ENCODE measurements around the gene PCTP.

The PCTP gene

DNA sequence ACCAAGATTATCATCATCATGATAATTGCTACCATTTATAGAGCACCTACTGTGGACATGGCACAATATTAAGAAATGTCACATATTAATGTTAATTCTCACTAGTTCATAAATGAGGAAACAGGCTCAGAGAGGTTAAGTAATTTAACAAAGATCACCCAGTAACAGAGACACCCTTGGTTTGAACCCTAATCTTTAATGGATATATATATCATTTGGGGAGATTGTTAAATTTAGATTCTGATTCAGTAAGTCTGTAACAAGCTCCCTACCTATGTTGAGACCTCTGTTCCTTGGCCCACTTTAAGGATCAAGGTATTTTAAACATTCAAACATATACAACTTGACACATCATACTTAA lies 27.4 kb upstream of the PCTP start:
- TF ChIP-seq, protein P1, sequence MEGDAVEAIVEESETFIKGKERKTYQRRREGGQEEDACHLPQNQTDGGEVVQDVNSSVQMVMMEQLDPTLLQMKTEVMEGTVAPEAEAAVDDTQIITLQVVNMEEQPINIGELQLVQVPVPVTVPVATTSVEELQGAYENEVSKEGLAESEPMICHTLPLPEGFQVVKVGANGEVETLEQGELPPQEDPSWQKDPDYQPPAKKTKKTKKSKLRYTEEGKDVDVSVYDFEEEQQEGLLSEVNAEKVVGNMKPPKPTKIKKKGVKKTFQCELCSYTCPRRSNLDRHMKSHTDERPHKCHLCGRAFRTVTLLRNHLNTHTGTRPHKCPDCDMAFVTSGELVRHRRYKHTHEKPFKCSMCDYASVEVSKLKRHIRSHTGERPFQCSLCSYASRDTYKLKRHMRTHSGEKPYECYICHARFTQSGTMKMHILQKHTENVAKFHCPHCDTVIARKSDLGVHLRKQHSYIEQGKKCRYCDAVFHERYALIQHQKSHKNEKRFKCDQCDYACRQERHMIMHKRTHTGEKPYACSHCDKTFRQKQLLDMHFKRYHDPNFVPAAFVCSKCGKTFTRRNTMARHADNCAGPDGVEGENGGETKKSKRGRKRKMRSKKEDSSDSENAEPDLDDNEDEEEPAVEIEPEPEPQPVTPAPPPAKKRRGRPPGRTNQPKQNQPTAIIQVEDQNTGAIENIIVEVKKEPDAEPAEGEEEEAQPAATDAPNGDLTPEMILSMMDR (IDR thresholded peaks at IDR 0.05; ENCODE audit: insufficient read depth, low read length, poor library complexity, severe bottlenecking) = no peak
- Histone ChIP-seq H3K4me3 (replicated peaks; ENCODE audit: low read depth, low read length) (no peak overlapping the region), H3K27me3 (replicated peaks; ENCODE audit: control insufficient read depth, insufficient read depth, low read length) (no peaks in the 10 kb centered on the region), H3K36me3 (ENCODE audit: control insufficient read depth, insufficient read depth, low read length) (no peaks in the 10 kb centered on the region)
- no peak for DNase-seq (ENCODE audit: extremely low read depth, insufficient read length)

DNA sequence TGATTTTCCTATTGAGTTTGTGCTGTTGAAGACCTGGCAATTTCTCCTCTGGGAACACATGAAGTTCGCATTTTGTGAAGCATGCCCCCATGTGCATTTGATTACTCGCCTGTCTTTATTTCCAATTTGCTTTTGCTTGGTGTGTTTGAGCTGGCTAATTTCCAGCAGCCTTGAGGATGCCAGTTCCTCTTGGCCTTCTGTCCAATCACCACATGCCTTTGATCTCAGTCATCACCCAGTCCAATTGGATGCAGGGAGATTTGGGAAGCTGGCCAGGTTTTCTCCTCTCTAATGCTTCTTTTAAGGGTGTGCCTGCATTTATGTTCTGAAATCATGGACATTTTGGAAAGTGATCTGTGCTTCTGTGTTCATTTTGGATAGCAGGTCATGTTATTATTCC lies 24.4 kb upstream of the PCTP start:
- H3K27me3 ChIP-seq (replicated peaks; ENCODE audit: control insufficient read depth, insufficient read depth, low read length) = no peaks in the 10 kb centered on the region
- no peak overlapping the region for H3K4me3 ChIP-seq (replicated peaks; ENCODE audit: low read depth, low read length)
- DNase-seq (ENCODE audit: extremely low read depth, insufficient read length) = no peak
- TF ChIP-seq, protein P1 (IDR thresholded peaks at IDR 0.05; ENCODE audit: insufficient read depth, low read length, poor library complexity, severe bottlenecking) = no peak
- H3K36me3 ChIP-seq (ENCODE audit: control insufficient read depth, insufficient read depth, low read length) = no peaks in the 10 kb centered on the region

DNA sequence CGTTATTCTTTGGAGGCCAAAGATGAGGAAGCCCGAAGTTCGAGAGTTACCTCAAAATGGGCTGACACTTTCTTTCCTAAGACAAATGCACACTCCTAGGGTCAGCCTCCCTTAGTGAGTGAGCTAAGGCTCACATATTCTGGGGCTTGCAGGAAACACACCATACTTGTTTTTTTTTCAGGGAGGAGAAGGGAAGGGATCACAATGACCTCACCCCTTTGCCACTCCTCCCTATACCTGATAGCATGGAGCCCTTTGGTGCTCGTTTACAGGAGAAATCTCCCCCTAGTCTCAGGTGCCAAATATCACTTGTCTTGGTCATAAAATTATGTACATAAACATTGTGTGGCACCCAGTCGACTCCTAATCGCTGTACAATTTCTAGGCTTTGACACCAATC lies 23.6 kb upstream of the PCTP start:
- Histone ChIP-seq H3K27me3 (replicated peaks; ENCODE audit: control insufficient read depth, insufficient read depth, low read length) (no peaks in the 10 kb centered on the region), H3K36me3 (ENCODE audit: control insufficient read depth, insufficient read depth, low read length) (no peaks in the 10 kb centered on the region), H3K4me3 (replicated peaks; ENCODE audit: low read depth, low read length) (no peak overlapping the region)
- TF ChIP-seq, protein P1 (IDR thresholded peaks at IDR 0.05; ENCODE audit: insufficient read depth, low read length, poor library complexity, severe bottlenecking) = no peak
- DNase-seq (ENCODE audit: extremely low read depth, insufficient read length) = no peak

DNA sequence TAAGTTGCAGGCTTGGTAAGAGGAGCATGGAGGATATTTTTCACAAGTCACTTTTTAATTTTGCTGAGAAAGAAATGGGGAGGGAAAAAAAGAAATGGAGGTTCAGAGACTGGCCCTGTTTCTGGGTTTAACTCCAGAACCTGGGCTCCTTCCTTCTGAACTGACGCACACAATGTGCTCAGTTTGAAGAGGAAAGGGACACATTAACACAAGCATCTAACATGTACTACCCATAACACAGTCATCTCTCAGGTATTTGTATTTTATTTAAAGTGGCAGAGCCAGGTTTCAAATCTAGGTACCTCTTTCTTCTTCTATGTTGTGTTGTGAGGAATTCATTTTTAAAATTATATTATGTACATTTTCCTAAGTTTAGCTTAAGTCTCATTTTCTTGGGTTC lies 22.9 kb upstream of the PCTP start:
- Histone ChIP-seq H3K4me3 (replicated peaks; ENCODE audit: low read depth, low read length) (no peak overlapping the region), H3K27me3 (replicated peaks; ENCODE audit: control insufficient read depth, insufficient read depth, low read length) (no peaks in the 10 kb centered on the region), H3K36me3 (ENCODE audit: control insufficient read depth, insufficient read depth, low read length) (no peaks in the 10 kb centered on the region)
- no peak for DNase-seq (ENCODE audit: extremely low read depth, insufficient read length)
- TF ChIP-seq, protein P1 (IDR thresholded peaks at IDR 0.05; ENCODE audit: insufficient read depth, low read length, poor library complexity, severe bottlenecking) = no peak

DNA sequence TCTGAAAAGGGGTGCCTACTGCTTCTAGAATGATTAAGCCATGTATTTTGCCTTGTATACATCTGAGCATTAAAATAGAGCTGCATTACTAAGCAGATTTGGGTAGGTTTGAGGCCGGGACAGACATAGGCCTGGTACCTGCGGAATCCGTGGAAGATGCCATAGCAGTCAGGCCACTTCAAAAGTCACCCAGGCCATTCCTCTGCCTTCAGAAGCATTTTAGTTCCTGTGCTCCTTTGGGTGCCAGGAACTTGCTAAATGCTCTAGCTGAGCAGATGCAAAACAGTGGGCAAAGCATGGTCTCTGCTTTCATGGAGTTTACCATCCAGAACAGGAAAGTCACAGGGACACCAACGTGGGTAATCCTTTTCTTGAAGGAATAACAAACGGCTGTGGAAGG lies 22.5 kb upstream of the PCTP start:
- TF ChIP-seq, protein P1 (IDR thresholded peaks at IDR 0.05; ENCODE audit: insufficient read depth, low read length, poor library complexity, severe bottlenecking) = no peak
- no peak for DNase-seq (ENCODE audit: extremely low read depth, insufficient read length)
- Histone ChIP-seq H3K27me3 (replicated peaks; ENCODE audit: control insufficient read depth, insufficient read depth, low read length) (no peaks in the 10 kb centered on the region), H3K4me3 (replicated peaks; ENCODE audit: low read depth, low read length) (no peak overlapping the region), H3K36me3 (ENCODE audit: control insufficient read depth, insufficient read depth, low read length) (no peaks in the 10 kb centered on the region)

DNA sequence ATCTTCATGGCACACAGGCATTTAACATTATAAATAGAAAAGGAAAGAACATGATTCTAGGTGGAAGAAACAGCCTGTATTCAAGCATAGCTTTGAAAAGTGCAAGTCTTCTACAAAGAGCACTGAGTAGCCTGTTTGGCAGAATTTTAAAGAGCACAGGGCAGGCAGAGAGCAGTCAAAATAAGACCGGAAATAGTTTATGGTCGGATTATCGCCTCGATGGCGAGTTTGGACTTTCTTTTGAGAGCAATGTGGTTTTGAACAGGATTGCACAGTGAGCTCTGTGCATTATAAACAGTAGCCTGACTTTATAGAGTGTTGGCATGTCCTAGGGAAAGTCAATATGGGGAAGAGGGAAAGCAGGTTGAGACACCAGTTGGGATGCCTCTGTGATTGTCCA lies 22.0 kb upstream of the PCTP start:
- TF ChIP-seq, protein P1 (IDR thresholded peaks at IDR 0.05; ENCODE audit: insufficient read depth, low read length, poor library complexity, severe bottlenecking) = no peak
- Histone ChIP-seq H3K27me3 (replicated peaks; ENCODE audit: control insufficient read depth, insufficient read depth, low read length) (no peaks in the 10 kb centered on the region), H3K4me3 (replicated peaks; ENCODE audit: low read depth, low read length) (no peak overlapping the region), H3K36me3 (ENCODE audit: control insufficient read depth, insufficient read depth, low read length) (no peaks in the 10 kb centered on the region)
- no peak for DNase-seq (ENCODE audit: extremely low read depth, insufficient read length)

Data from GM06990 (cell line).